HS-27A (cell line): ENCODE data around the gene GLO1.
"Not testable (repeated sequence)": the region's sequence is repeated elsewhere in the genome, so short reads cannot be mapped to it uniquely, and the experiment has no call there.

Experiments used
- DNase-seq: peaks from one replicate; pipeline ENCODE4 v3.0.0-alpha.2; 2012; ENCODE audit warnings: low read depth, missing footprints

Gene GLO1

DNA sequence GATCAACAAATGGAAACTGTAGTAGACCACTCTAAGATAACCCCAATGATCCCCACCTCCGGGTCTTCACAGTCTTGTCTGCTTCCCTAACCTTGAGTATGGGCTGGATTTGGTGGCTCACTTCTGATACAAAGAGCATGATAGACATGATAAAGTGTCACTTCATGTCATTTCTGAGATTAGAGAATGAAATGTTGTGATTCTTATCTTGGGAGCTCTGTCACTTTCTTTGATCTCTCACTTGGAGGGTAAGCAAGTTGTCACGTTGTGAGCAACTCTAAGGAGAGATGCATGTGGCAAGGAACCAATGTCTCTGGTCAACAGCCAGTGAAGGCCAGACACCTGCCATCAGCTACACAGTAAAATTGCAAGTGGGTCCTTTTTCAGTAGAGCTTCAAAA, 3.0 kb upstream of the GLO1 start:
- no peak for DNase-seq

DNA sequence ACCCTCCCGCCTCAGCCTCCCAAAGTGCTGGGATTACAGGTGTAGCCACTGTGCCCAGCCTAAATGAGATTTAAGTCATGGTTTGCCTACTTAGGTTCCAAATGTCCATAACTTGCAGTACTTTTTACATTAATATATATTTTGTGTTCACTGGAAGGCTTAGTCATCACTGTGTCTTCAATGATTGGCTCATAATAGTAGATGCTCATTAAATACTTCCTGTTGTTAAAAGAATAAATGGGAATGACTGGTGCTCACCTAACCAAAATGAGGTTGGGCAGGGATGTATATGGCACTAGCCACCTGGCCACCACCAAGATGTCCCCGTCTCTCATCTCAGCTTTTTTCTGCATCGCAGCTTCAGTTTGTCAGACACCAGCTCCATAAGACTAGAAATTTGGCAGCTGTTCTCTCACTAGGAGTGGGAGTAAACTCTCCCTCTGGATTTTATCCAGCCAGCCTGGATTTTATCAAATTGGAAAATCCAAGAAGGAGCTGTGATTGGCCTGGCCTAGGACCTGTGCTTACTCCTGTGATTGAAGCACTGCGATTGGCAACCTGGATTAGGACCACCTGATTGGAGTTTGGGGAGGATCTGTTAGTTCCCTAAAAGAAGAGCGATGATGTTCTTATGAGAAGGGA, 1.1 kb upstream of the GLO1 start:
- DNase-seq, result no peak

DNA sequence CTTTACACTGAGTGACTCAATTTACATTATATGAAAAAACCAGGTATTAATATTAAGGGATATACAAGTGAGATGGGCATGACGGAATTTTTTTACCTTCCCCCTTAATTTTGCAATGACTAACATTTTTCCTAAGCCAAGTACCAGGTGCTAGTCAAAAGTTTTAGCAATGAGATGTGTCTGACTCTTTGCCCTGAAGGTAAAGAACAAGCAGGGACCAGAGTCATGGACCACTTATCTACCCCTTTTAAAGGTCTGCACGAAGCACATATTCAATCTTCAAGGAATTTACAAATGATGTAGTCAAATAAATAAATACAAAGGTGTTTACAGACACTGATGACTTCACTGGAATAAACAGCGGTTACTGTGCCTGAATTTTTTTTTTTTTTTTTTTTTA, 1.4 kb downstream of the GLO1 start:
- no peak for DNase-seq

DNA sequence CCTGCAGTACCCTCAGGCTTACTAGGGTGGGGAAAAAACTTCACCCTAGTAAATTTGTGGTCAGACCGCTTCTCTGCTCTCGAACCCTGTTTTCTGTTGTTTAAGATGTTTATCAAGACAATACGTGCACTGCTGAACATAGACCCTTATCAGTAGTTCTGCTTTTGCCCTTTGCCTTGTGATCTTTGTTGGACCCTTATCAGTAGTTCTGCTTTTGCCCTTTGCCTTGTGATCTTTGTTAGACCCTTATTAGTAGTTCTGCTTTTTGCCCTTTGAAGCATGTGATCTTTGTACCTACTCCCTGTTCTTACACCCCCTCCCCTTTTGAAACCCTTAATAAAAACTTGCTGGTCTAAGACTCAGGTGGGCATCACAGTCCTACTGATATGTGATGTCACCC, 3.2 kb downstream of the GLO1 start:
- DNase-seq, result not testable (repeated sequence)

- DNase-seq, result no peak
Observed at GRCh38 chr6:38697846-38698245, 5.1 kb downstream of the GLO1 start.

DNA sequence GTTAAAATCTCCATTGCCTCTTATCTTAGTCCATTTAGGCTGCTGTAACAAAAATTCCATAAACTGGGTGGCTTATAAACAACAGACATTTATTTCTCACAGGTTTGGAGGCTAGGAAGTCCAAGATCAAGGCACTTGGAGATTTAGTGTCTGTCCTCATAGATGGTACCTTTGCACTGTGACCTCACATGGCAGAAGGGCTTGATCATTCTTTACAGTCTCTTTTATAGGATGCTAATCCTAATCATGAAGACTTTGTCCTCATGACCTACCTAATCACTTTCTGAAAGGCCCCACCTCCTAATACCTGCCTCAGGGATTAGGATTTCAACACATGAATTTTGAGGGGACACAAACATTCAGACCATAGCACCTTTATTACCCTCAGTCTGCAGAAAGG, 6.6 kb downstream of the GLO1 start:
- no peak for DNase-seq

DNA sequence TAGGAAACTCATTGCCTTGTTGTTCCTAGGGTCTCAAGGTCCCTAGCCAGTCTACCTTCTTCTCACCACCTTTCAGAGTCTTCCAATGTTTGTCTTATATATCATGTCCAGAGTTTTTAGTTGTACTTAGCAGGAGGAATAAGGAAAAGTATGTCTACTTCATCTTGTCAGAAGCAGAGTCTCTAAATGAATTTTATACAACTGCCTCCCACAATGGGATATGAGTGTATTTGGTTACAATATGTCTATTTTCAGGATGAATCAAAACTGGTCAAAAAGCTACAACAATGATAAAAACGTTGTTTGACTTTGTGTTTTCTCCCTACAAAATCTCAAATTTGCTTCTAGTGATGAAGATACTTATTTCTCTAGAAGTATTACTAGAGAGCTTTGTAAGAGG, 7.0 kb downstream of the GLO1 start:
- DNase-seq, result no peak

DNA sequence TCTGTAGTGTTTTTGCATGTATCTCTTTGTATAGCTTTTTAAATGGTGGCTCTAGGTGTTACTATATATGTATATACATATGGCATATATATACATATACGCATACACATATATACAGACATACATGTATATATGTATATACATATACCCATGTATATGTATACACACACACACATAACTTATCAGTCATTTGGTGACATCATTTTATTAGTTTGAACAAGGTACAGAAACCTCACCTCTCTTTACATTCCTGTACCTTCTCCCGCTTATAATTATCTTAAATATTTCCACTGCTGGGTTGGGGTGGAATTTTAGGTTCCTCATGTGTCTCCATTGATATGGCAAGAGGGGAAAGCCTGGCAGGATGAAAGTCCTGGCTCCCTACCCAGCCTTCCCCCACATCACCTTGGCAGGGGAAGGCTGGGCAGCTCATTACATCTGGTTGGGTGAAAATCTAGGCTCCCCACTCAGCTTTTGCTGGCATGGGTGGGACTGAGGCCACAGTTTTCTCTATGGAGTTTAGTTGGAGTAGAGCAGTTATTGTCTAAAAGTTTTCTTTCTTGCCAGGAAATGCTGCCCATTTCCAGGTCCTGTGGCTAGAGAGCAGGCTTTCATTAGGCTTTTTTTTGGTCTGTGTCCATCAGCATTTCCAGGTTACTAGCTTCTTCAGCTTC, 7.6 kb downstream of the GLO1 start:
- DNase-seq, result no peak

- no peak for DNase-seq
Observed at GRCh38 chr6:38688579-38689087, 14.3 kb downstream of the GLO1 start.

DNA sequence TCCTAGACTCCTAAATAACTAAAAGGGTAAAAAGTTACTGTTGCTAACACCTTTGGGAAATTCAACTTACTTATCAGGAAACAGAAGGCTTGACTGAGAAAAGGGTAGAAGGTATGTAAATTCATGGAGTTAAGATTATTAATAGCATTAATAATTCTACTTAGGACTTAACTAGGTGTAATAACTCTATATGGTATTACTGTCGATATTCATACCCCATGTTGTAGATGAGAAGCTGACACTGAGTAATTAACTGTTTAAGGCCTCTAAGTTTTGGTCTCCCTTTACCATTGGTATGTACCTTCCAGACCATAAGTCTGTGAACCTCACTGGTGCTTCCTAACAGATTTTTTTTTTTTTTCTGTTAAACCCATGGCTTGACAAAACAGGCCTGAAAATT, 15.4 kb downstream of the GLO1 start:
- DNase-seq, result no peak

DNA sequence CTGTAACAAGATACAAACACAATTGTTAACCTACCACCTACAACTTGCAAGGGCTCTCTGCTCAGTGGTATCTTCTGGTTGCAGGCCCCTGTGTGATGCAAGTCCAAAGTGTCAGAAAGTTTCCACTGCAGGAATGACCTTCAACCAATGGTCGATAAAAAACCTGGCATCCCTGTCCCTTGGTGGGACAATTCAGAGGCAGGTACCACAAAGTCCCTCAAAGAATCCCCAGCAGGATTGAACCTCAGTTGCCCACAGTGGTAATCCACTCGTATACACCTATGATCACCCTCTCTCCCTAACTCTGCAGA, 15.9 kb downstream of the GLO1 start:
- DNase-seq, result no peak

- DNase-seq, result no peak
Observed at GRCh38 chr6:38686270-38687042, 16.5 kb downstream of the GLO1 start.

GRCh38 chr6:38684904-38685303, 18.0 kb downstream of the GLO1 start:
- no peak for DNase-seq

GRCh38 chr6:38684237-38684636, 18.7 kb downstream of the GLO1 start:
- DNase-seq, result no peak

DNA sequence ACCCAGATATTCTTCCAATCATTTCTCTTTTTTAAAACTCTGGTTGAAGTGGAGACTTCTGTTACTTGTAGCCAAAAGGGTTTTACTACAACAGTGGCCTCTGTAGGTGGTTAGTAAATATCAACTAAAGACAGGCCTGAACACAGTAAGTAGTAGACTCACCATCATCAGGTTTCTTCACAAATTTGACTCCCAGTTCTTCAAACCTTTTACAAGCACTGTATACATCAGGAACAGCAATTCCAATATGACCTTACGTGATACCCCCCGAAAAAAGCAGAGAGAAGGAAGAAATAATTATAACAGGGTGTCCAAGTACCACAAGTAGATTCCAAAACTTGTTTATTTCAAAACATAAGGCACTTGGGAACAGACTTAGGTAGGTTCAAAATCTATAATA, 21.1 kb downstream of the GLO1 start:
- DNase-seq, result no peak

- DNase-seq, result no peak
Observed at GRCh38 chr6:38679668-38680067, 23.3 kb downstream of the GLO1 start.

- no peak for DNase-seq
Observed at GRCh38 chr6:38678178-38678760, 24.7 kb downstream of the GLO1 start.

DNA sequence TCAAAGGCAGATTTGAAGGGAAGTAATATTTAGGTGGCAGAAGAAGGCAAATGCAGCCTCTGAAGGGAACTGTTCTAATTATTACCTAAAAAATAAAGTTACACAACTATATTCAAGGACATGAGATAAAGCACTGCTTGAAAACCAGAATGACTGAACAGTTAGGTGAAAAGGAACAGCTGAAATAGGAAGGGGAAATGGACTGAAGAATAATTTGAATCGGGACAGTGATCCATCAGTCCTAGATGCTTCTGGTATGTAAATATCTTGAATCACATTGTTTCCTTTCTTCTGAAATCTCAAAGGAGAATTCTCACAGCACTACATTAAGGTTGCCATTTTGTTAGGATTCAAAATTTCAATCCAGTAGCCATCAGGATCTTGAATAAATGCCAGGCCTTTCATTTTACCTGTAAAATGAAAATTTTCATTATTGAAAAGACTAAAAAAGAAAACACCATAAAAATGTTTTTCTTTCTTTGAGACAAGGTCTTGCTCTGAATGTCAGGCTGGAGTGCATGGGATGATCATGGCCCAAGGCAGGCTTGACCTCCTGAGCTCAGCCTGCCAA, 25.9 kb downstream of the GLO1 start:
- no peak for DNase-seq

DNA sequence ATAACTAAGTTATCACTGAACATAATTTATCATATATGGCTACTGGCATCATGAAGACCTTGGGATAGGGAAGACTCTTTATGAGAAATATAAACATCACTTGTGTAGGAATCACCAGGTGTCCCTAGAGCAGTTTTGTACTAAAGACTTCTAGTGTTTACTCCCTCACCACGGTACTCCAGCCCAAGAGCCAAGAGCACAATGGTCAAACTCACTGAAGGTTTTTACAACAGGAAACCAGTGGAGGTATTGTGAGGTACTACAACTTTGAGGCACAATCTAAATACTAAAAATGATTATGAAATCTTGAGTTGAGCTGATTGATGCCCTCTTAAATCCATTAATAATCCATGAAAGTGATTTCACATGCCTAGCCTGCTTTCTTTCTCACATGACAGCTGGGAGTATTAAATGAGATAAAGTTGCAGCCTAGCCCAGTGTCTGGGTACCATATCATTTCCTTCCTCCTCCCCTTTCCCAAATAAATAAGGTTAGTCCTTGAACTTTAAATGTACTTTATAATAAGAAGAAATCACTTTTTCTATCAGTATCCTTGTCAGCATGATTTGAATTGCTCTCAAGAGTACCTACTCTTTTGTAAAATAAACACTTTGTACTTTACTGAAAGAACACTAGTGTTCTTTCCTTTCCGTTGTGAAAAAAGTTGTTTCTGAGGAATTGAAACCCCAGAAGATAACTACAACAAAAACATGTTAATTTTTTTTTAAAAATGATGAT, 26.5 kb downstream of the GLO1 start:
- no peak for DNase-seq

DNA sequence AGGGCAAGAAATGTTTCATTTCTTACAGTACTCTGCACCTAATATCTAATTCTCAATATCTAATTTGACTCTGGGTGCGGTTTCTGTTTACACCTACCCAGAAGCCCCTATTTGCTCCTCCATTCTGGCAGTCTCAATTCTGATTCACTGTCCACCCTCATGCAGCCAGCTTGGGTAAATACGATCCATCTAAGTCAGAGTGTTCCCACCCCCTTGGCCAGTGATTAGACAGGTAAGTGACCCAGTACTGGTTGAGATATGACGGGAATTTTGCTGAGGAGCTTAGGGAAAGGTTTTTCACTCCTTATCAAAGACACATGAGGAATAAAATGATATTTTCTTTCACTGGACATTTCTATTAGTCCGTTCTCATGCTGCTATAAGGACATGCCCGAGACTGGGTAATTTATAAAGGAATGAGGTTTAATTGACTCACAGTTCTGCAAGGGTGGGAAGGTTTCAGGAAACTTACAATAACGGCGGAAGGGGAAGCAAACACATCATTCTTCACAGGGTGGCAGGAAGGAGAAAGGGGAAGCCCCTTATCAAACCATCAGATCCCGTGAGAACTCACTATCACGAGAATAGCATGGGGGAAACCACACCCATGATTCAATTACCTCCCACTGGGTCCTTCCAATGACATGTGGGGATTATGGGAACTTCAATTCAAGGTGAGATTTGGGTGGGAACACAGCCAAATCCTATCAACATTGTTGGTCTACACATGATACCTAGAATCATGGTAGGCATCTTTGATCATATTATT, 29.4 kb downstream of the GLO1 start:
- no peak for DNase-seq

DNA sequence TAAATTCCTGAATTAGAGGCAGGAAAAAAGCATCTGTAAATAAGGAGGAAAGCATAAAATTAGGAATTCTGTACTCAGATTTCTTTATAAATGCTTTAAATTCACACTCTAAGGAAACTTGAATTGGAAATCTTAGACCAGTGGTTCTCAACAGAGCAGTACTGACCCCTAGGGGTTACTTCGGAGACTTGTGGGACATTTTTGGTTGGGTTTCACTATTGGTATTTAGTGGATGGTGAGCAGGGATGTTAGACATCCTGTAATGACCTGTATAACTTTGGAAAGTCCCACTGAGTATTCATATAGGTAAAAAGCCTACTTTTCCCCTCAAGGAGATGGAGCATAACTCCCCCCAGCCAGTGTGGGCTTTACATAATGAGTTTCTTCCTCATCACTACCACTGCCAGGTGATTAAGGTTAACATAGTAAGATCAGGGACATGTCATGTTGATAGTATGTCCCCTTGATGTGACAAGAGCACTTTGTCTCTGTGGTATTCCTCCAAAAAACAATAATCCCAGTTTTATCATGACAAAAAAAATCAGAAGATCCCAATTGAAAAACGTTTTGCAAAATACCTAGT, 31.0 kb downstream of the GLO1 start:
- DNase-seq, result peak; percentile 23
